Right ventricle myocardium superior (tissue), 1 donor: ENCODE data around the gene TM9SF2. TPM values are rescaled to one million over a fixed set of nuclear protein-coding genes. Genes with fewer than 3 reads are reported as not detected.
"Not testable (repeated sequence)": the region's sequence is repeated elsewhere in the genome, so short reads cannot be mapped to it uniquely, and the experiment has no call there.

ENCODE experiments used
- ATAC-seq: fragments of 200-7000 bp; cut with Tn5 transposase; one replicate; pipeline ENCODE4 v1.9.1; 2020; ENCODE audit warnings: mild to moderate bottlenecking; ENCODE audit not compliant: poor library complexity
- DNase-seq: peaks from one replicate; pipeline ENCODE4 v3.0.0-alpha.2; 2020
- intact Hi-C: fragments of 100-400 bp; cut with DNase I; formaldehyde crosslinking; loops from one replicate; pipeline ENCODE4 v1.11.2; 2022
- total RNA-seq: library from RNA; stranded (reverse); fragmentation: NEBNext Ultra II Directional; extraction: Animal tissue kit (Norgen Biotek cat#: 25700); gene quantifications from one replicate; pipeline ENCODE4 v1.2.1, GENCODE V29; 2021
- donor health status: DM: no; HTN: yes; CAD: no; lungs with severe emphysema.

The TM9SF2 gene
- total RNA-seq, 1 donor from 2014 or later, result 56.8 TPM

DNA sequence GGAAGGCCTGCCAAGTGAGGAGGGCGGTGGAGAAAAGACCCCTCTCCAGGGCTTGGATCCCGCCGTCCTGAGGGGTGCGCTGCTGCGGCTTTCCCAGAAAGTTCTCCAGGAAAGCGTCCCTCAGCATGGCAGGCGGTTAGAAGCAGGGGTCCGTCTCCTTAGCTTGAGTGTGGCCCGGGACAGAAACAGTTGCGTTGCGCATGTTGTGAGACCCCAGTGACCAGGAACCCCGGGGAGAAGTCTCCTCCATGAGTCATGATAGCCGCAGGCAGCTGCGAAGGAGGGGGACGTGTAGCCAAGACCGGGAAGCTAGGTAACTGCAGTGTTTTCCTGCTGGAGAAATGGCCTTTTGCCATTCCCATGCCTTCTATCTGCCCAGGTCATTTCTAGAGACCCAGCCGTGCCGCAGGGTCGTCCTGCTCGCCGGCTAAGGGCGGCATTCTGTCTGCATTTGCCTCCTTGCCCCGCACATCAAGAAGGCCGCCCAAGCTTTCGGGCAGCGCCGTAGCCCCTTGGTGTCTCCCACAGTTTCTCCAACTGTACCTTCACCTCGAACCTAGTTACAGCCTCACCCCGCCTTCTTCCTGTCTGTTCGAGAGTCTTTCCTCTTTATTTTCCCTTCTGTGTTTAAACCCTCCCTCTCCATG lies 64.3 kb downstream of the TM9SF2 start:
- DNase-seq (no peak), ATAC-seq (no peak)
- intact Hi-C loops, result no loop called here

DNA sequence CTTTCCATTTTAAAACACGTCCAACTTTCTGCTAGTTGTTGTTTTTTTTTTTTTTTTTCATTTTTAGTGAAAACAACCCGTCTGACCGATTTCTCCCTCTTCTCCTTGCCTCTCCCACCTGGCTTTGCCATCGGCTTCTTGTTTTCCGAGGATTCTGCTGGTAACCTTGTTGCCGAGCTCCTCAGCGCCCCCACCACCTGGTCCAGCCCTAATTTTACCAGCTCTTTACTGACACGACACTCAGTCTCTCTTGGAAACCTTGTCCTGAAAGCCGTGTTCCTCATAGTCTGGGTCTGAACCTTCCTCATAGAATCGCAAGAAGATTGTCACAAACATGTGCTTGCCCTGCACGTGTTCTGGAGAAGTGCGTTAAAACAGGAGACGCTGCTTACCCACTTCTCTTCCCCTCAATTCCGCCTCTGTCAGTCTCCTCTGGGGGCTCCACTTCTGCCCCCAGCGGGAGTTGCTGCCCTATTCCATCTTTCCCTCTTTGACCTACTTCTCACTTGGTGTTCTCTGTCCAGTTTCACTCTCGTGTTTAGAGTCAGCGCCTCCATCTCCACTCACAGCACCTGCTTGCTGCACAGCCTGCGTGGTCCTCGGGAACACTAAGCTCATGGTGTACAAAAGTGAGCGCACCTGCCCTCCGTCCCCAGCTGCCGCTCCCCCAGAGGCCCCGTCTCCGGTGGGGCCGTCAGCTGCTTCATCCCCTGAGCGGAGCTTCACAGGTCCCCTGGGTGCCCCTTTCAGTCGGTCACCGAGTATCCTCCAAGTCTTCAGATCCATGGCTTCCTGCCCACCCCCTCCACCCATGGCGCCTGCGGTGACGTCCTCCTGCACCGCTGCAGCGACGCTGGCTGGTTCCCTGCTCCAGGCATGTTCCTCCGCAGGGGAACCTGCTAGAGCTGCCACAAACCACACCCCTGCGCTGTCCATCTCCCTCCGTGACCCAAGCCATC lies 65.1 kb downstream of the TM9SF2 start:
- no peak for DNase-seq
- ATAC-seq, result no peak
- intact Hi-C loops, result no loop called here

DNA sequence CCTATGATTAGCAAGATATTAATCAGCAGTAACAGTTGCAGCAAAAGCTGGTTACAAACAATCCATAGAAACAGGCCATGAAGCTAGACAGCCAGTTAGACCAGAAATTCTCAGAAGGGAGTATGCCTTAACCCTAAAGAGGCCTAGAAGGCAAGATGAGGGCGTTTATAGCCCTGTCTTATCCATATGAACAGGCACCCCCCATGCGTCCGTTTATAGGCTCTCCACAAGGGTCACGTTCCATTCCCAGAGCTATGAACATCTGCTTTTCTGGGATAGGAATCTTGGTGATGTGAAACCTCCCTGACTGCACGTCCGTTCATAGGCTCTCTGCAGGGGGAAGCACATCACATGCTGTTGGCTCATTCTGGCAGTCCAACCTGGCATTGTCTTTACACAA lies 67.6 kb downstream of the TM9SF2 start:
- intact Hi-C loops, DNase-seq, ATAC-seq: not testable (repeated sequence)

DNA sequence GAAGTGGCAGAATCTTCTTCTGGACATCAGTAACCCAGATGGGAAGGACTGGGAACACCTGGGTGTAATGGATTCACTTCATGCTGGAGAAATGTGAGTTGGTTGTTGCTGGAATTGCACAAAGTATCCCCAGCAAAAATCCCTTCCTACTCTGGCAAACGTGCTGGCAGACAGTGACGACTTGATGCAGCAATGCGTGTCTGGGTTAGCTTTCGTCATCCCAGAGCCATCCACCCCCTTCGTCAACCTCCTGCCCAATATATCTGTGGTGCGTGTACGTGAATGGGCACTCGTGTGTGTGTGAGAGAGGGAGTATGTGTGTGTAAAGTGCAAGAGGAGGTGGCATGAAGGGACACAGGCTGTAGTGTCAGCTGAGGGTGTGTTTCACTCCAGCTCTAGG lies 70.9 kb downstream of the TM9SF2 start:
- DNase-seq (no peak), ATAC-seq (no peak)
- intact Hi-C loops, result no loop called here

DNA sequence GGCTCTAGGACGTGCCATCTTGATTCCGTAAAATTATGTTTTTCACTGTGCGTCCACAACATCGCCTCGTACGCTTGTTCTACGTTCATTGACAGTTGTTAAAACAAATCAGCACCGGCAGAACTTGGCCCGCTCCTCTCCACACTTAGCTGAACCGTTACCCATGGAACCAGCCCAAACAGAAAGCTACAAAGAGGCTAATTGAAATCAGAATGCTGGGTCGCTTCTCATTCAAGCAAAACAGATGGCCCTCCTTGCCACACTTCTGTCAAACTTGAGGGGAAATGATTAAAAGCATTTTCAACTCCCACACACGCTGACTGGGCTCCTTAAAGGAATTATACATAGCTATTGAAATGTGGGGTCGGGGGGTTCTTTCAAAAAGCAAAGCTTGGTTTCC lies 71.6 kb downstream of the TM9SF2 start:
- no peak for DNase-seq
- no peak for ATAC-seq
- intact Hi-C loops, result no loop called here

DNA sequence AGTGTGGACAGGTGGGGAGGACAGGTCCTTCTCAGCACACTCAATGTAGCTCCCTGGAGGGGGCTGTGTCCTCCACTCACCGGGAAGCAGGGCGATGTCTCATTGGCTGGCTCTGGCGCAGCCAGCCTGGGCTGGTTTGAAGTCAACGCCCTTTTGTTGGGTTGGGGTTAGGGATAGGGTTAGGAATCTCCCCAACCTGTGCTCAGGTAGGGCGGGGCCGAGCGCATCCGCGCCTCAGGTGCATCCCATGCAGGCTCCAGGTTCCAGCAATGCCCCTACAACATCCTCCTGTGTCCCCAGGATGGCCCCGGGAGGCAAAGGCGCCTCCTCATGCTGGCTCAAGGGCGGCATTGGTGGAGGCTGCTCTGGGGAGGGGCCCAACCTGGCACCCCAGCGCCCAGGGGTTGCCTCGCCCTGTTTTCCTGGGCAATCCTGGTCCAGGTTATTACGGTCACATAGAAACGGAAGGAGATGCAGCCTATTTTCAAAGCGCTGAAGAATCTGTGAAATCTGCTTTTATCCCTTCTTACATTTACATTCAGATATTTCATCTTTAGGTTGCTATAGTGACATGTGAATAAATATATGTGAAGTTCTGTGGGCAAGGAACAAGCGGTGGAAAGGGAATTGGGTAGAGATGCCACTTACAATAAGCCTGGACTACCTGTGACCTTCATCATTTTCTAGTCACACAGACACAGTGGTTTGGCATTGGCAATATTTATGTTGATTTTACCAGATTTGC lies 74.3 kb downstream of the TM9SF2 start:
- DNase-seq, result no peak
- no peak for ATAC-seq
- intact Hi-C loops, result no loop called here

DNA sequence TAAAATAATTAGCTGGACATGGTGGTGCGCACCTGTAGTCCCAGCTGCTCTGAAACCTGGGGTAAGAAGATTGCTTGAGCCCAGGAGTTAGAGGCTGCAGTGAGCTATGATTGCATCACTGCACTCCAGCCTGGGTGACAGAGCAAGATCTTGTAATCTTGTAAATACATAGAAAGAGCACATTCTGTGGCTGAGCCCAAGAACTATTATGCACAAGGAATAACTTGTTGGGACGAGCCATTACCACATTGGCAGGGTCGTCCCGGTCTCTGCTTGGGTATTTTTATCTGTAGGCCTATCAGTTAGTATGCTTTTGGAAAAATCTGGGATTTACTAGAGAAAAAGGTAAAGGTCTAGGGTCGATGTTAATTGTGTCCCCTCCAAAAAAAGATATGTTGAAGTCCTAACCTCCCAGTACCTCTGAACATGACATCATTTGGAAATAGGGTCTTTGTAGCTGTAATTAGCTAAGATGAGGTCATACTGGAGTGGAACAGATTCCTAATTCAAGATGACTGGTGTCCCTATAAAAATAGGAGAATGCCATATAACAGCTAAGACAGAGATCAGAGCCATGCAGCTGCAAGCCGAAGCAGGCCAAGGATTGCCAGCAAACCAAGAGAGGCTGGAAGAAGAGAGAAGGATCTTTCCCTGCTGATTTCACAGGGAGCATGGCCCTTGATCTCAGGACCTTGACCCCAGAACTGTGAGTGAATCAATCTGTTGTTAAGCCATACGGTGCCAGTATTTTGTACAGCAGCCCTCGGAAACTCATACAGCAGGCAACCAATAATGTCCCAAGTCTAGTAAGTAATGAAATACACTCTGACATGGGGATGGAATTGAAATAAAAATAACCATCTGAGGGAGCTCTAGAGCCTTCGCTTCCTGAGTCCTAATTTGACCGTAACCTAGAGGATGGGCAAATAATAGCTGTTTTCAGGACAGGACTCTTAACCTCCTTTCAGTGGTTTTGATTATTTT lies 77.0 kb downstream of the TM9SF2 start:
- intact Hi-C loops, result no loop called here
- ATAC-seq (peak; percentile 48), DNase-seq (no peak)

DNA sequence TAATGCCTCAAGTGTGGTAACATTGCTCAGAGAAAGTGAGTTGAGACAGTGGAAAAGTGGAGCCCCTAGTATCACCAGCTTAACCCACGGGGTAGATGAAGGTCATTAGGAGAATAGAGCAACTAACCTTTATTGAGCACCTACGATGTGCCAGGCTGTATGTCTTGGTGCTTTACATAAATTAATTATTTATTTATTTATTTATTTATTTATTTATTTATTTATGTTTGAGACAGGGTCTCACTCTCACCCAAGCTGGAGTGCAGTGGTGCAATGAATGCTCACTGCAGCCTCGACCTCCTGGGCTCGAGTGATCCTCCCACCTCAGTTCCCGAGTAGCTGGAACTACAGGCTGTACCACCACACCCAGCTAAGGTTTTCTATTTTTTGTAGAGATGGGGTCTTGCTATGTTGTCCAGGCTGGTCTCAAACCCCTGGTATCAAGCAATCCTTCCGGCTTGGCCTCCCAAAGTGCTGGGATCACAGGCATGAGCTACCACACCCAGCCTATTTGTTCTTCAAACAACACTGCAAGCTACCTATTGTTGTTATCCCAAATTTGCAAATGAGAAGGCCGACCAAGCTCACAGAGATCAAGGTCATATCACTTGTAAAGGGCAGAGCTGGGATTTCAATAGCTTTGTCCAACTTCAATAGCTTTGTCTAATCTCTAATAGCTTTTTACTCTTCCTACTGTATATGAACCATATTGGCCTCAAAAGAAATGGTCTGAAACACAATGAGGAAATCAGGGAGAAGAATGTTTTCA lies 79.4 kb downstream of the TM9SF2 start:
- ATAC-seq (no peak), DNase-seq (no peak)
- intact Hi-C loops, result no loop called here

DNA sequence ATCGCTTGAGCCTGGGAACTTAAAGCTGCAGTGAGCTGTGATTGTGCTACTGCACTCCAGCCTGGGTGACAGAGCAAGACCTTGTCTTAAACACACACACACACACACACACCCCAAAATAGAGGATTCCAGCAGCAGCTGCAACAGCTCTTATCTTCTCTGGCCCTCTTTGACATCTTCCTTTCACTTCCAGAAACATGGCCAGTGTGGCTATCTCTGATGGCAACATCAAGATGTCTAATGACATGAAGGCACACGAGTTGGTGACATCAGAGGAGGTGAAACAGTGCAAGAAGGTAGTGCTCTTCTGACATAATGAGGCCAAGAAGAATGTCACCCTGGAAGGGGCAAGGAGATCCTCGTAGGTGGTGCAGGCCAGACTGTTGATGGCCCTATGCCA lies 81.2 kb downstream of the TM9SF2 start:
- ATAC-seq (no peak), DNase-seq (no peak)
- intact Hi-C loops, result no loop called here

DNA sequence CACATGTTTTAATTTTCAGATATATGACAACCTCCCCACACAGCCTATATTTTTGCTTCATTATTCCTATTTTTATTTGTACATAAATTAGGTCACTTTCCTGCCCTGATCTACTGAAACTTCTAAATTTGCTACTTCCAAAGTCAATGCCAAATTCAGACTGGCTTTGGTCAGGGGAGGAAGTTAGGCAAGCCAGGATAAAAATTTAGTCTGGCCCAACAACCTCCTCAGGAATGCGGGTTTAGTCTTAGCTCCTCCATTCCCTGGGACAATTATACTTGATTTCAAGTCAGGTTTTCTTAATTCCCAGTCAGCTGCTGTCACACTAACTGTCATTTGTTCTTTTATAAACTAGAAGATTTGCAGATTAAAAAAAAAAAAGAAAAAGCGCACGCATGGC lies 84.3 kb downstream of the TM9SF2 start:
- no peak for ATAC-seq
- intact Hi-C loops, result no loop called here
- no peak for DNase-seq

DNA sequence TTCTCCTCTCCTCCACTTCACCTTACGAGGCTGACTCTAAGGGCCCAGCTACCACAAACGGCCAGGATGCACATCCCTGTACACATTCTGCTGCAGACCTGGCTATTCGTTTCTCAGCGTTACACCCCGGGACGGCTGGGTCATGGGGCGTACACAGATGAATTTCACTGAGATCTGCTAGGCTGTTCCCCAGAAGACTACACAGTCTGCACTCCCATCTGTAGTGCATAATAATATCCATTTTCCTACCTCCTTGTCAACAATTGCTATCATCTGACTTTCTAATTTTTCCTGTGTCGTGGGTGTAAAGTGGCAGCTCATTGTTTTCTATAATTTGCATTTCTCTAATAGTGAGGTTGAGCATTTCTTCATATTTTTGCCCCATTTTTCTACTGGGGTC lies 85.7 kb downstream of the TM9SF2 start:
- DNase-seq, result no peak
- intact Hi-C loops, result no loop called here

DNA sequence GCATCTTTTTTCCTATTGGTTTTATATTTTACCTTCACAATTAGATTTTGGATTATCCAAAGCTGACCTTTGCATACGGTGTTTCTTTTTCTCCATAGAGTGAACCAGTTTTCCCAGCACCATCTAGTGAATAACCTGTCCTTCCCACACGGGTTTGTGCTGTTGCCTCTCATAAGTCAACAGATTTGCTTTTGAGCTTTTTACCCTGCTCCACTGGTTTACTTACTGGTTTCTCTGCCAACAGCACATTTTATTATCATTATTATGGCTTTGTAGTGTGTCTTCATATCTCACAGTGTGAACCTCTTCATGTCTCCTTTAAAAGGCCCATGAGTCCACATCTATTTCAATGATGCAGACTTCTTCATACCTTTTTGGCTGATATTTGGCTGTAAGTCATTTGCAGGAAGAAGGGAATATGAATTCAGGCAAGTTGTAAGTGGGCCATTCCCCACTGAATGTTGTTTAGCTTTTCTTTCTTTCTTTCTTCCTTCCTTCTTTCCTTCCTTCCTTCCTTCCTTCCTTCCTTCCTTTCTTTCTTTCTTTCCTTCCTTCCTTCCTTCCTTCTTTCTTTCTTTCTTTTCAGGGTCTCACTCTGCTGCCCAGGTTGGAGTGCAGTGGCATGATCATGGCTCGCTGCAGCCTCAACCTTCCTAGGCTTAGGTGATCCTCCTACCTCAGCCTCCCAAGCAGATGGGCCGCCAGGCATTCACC lies 86.8 kb downstream of the TM9SF2 start:
- ATAC-seq, result no peak
- DNase-seq, result no peak

More for the DNA sequence above, 85.7 kb downstream of the TM9SF2 start:
- ATAC-seq, result no peak

DNA sequence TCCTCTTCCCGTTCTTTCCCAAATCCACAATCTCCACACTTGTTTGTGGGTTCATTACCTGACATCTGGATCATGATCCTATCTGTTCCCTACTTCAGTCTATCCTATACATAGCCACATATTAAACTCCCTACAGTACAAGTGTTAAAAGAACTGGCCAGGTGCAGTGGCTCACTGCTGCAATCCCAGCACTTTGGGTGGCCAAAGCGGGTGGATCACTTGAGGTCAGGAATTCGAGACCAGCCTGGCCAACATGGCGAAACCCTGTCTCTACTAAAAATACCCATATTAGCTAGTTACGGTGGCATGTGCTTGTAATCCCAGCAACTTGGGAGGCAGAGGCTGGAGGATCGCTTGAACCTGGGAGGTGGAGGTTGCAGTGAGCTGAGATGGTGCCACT lies 88.3 kb downstream of the TM9SF2 start:
- intact Hi-C loops, result no loop called here
- no peak for ATAC-seq
- DNase-seq, result no peak

More for the DNA sequence above, 86.8 kb downstream of the TM9SF2 start:
- intact Hi-C loops, result no loop called here

DNA sequence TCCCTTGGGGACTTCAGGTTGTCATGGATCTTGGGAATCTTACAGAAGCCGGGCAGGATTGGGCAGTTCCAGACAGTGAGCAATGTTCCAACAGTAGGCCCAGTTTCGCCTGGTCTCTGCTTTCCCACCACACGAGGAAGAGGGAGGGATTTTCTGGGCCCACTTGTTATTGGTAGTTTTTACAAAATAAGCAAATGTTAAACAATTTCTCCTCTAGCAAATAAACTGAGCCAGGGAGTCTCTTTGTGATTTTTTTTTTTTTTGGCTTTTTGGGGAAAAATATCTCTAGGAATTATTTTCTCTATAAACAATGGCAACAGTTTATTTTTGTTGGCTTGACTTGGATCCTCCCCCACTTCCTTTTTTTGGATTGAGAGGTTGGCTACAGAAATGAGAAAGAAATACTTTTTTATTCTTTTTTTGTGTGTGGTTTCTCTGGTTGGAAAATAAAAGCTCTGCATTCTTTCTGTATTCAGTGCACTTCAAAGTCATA lies 89.3 kb downstream of the TM9SF2 start:
- ATAC-seq, result no peak
- intact Hi-C loops, result no loop called here

DNA sequence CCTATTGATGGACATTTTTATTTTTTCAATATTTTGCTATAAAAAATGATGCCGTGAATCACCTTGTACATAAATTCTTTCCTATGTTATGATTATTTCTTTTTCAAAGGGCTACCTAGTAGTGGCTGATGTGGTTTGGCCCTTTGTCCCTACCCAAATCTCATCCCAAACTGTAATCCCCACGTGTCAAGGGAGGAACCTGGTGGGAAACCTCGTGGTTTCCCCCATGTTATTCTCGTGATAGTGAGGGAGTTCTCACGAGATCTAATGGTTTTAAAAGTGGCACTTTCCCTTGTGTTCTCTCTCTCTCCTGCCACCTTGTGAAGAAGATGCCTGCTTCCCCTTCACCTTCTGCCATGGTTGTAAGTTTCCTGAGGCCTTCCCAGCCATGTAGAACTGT lies 94.9 kb downstream of the TM9SF2 start:
- DNase-seq (no peak), ATAC-seq (no peak)
- intact Hi-C loops, result no loop called here

More for the DNA sequence above, 89.3 kb downstream of the TM9SF2 start:
- no peak for DNase-seq

DNA sequence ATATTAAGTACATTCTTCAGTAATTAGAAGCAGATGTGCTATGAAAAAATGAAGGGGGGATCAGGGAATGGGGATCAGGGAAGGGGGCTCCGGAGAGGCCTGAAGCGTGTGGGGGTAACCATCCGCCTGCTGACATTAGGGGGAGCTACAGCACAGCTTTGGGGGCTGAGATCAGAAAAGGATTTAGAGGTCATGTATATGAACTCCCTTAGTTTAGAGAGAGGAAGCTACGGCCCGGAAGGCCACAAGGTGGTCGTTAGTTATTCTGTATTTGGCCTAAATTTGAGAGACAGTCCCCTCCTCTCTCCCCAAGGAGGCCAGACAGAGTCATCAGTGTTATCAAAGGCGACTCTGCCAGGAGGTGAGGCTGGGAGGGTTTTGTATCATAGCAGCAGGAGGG lies 99.0 kb downstream of the TM9SF2 start:
- intact Hi-C loops, result no loop called here
- no peak for ATAC-seq
- no peak for DNase-seq

DNA sequence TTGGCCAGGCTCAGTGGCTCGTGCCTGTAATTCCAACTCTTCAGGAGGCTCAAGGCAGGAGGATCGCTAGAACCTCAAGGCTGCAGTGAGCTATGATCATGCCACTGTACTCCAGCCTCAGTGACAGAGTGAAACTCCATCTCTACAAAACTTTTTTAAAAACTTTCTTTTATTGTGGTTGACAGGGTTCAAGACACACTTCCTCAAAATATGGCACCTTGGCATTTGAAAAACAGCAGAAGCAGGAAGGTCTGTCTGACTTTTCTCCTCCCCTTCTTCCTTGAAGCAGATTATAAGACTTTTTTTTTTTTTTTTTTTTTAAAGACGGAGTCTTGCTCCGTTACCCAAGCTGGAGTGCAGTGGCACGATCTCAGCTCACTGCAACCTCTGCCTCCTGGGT lies 100.3 kb downstream of the TM9SF2 start:
- DNase-seq (no peak), ATAC-seq (no peak)
- intact Hi-C loops, result no loop called here
